Right lobe of liver (tissue), 4 donors: ENCODE measurements around the gene HDGFL3.

Experiments used
- POLR2A ChIP-seq: fragments of 450-650 bp; IDR thresholded peaks from one replicate; pipeline ENCODE4 v1.6.1; 2017; ENCODE audit warnings: antibody characterized with exemption, mild to moderate bottlenecking
- TF ChIP-seq, protein P1 (sequence below), 4 donors: fragments of 200-600 bp in 3 of 4; fragments of 450-650 bp in 1 of 4; IDR thresholded peaks; one replicate each; pipeline versions ENCODE4 v1.5.1 to v1.8.0; 2016 to 2022; ENCODE audit warnings: antibody characterized with exemption in 4 of 4, mild to moderate bottlenecking in 2 of 4
- donor health status: DM: no; HTN: no; CAD: no.
- donor health status: DM: no; HTN: no; CAD: no.
- donor health status: DM: no; HTN: yes; CAD: no.

- TF ChIP-seq, protein P1, sequence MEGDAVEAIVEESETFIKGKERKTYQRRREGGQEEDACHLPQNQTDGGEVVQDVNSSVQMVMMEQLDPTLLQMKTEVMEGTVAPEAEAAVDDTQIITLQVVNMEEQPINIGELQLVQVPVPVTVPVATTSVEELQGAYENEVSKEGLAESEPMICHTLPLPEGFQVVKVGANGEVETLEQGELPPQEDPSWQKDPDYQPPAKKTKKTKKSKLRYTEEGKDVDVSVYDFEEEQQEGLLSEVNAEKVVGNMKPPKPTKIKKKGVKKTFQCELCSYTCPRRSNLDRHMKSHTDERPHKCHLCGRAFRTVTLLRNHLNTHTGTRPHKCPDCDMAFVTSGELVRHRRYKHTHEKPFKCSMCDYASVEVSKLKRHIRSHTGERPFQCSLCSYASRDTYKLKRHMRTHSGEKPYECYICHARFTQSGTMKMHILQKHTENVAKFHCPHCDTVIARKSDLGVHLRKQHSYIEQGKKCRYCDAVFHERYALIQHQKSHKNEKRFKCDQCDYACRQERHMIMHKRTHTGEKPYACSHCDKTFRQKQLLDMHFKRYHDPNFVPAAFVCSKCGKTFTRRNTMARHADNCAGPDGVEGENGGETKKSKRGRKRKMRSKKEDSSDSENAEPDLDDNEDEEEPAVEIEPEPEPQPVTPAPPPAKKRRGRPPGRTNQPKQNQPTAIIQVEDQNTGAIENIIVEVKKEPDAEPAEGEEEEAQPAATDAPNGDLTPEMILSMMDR (IDR thresholded peaks at IDR 0.05) = no peak
- no peak for TF ChIP-seq POLR2A
Observed at GRCh38 chr15:83094583-83094982, 113.0 kb downstream of the HDGFL3 start.
